Measurements from ENCODE around the gene LSG1. TPM values are rescaled to one million over a fixed set of nuclear protein-coding genes. Genes with fewer than 3 reads are reported as not detected.
A peak's percentile ranks its signal among the peaks of the same experiment; 100 is the strongest.

The LSG1 gene
- total and polyA plus RNA-seq, 8 donors: 11.3 to 47.1 (median 13.8) TPM

- Histone ChIP-seq H3K4me3 (no peak overlapping the region), H3K27ac (no peak overlapping the region), H3K36me3 (no peaks in the 10 kb centered on the region), H3K27me3 (no peaks in the 10 kb centered on the region), H3K4me1 (no peaks in the 10 kb centered on the region), H3K9me3 (no peaks in the 10 kb centered on the region)
- WGBS, 2 donors: 87 to 89% methylated on average over 9 of the region's 9 CpGs
- TF ChIP-seq CTCF (IDR thresholded peaks at IDR 0.05): no peak
- intact Hi-C loops (cut with DNase I): no loop called here
- FAIRE-seq (no peak), ATAC-seq (no peak), DNase-seq (peak in 1 of 6 donors; percentile 60)
These were observed 52.2 kb downstream of the LSG1 start for GRCh38 chr3:194619741-194620140.

GRCh38 chr3:194618858-194619608 lies 53.0 kb downstream of the LSG1 start:
- no peak for TF ChIP-seq CTCF (IDR thresholded peaks at IDR 0.05)
- Histone ChIP-seq H3K9me3 (no peaks in the 10 kb centered on the region), H3K36me3 (no peaks in the 10 kb centered on the region), H3K4me3 (no peak overlapping the region), H3K4me1 (no peaks in the 10 kb centered on the region), H3K27me3 (no peaks in the 10 kb centered on the region), H3K27ac (no peak overlapping the region)
- WGBS, 2 donors: 78 to 79% methylated on average over 23 of the region's 23 CpGs
- ATAC-seq (no peak), FAIRE-seq (no peak), DNase-seq (peak in 1 of 6 donors; percentile 47)
- intact Hi-C loops (cut with DNase I): no loop called here

GRCh38 chr3:194617827-194618226 lies 54.2 kb downstream of the LSG1 start:
- intact Hi-C loops (cut with DNase I): no loop called here
- no peak for ATAC-seq
- TF ChIP-seq CTCF (IDR thresholded peaks at IDR 0.05): no peak
- H3K27me3 ChIP-seq: no peaks in the 10 kb centered on the region
- no peak for FAIRE-seq
- H3K4me1 ChIP-seq: no peaks in the 10 kb centered on the region
- H3K9me3 ChIP-seq: no peaks in the 10 kb centered on the region
- WGBS, 2 donors: 68 to 76% methylated on average over 9 of the region's 9 CpGs
- peak in 1 of 6 donors; percentile 10 for DNase-seq
- no peak overlapping the region for H3K27ac ChIP-seq
- H3K36me3 ChIP-seq: no peaks in the 10 kb centered on the region
- no peak overlapping the region for H3K4me3 ChIP-seq

- Histone ChIP-seq H3K36me3 (no peaks in the 10 kb centered on the region), H3K4me1 (no peaks in the 10 kb centered on the region), H3K9me3 (no peaks in the 10 kb centered on the region), H3K27ac (no peak overlapping the region), H3K27me3 (no peaks in the 10 kb centered on the region), H3K4me3 (no peak overlapping the region)
- WGBS, 2 donors: 88 to 95% methylated on average over 14 of the region's 14 CpGs
- FAIRE-seq (no peak), DNase-seq (no peak), ATAC-seq (no peak)
- intact Hi-C loops (cut with DNase I): no loop called here
- no peak for TF ChIP-seq CTCF (IDR thresholded peaks at IDR 0.05)
These were observed 54.8 kb downstream of the LSG1 start for GRCh38 chr3:194617143-194617671.

GRCh38 chr3:194615226-194615625 lies 56.8 kb downstream of the LSG1 start:
- no peaks in the 10 kb centered on the region for H3K27me3 ChIP-seq
- FAIRE-seq: no peak
- H3K27ac ChIP-seq: no peak overlapping the region
- H3K4me1 ChIP-seq: no peaks in the 10 kb centered on the region
- WGBS, 2 donors: 85 to 87% methylated on average over 11 of the region's 11 CpGs
- no peaks in the 10 kb centered on the region for H3K36me3 ChIP-seq
- ATAC-seq: no peak
- TF ChIP-seq CTCF (IDR thresholded peaks at IDR 0.05): no peak
- H3K4me3 ChIP-seq: no peak overlapping the region
- intact Hi-C loops (cut with DNase I): no loop called here
- no peaks in the 10 kb centered on the region for H3K9me3 ChIP-seq
- no peak for DNase-seq

All from pancreas (tissue), 10 donors.